Ovary (tissue), 9 donors: ENCODE data around the gene SKI. TPM values are rescaled to one million over a fixed set of nuclear protein-coding genes. Genes with fewer than 3 reads are reported as not detected.

Experiments used
- DNase-seq, 5 donors: peaks; one replicate each; pipeline ENCODE4 v3.0.0-alpha.2; 2019 to 2020
- H3K27ac ChIP-seq, 2 donors: fragments of 200-600 bp; one replicate each; pipeline versions ENCODE4 v1.5.1 to v1.8.0; 2019 to 2022
- H3K27me3 ChIP-seq: fragments of 200-600 bp; one replicate; pipeline ENCODE4 v1.8.0; 2022
- H3K36me3 ChIP-seq: fragments of 200-600 bp; sonication (generic); one replicate; pipeline ENCODE4 v1.5.1; 2019
- H3K4me1 ChIP-seq: one replicate; pipeline ENCODE4 v1.8.1; 2013; ENCODE audit warnings: mild to moderate bottlenecking, moderate library complexity; ENCODE audit not compliant: insufficient read depth
- H3K4me3 ChIP-seq: fragments of 200-600 bp; sonication (generic); one replicate; pipeline ENCODE4 v1.5.1; 2017
- H3K9me3 ChIP-seq, 2 donors: fragments of 200-600 bp in 1 of 2; sonication (generic) in 1 of 2; one replicate each; pipeline versions ENCODE4 v1.5.1 to v1.8.1; 2013 to 2019; ENCODE audit warnings: mild to moderate bottlenecking in 1 of 2, moderate library complexity in 1 of 2
- EP300 ChIP-seq: sonication (generic); formaldehyde crosslinking; IDR thresholded peaks from one replicate; pipeline ENCODE4 v1.6.1; 2017; ENCODE audit warnings: antibody characterized with exemption
- POLR2A ChIP-seq: fragments of 450-650 bp; IDR thresholded peaks from one replicate; pipeline ENCODE4 v1.6.1; 2017; ENCODE audit warnings: antibody characterized with exemption, mild to moderate bottlenecking, moderate library complexity
- WGBS, 3 donors: extraction: QIAGEN DNeasy Blood & Tissue Kit in 1 of 3; methylation state at CpG; one replicate each; pipeline versions ENCODE4 v1.1.5 to v1.1.7; 2013 to 2017; 5-methylcytosine and 5-hydroxymethylcytosine counted together
- intact Hi-C, 4 donors: fragments of 100-400 bp; cut with DNase I; formaldehyde crosslinking; loops; one replicate each; pipeline versions ENCODE4 v1.11.0 to v1.15.1; 2022 to 2023
- polyA plus RNA-seq, 2 donors: library from polyadenylated mRNA; stranded (reverse); fragments of 200-250 nt in 1 of 2; fragments of 350-450 nt in 1 of 2; fragmentation: Illumina TruSeq in 1 of 2; extraction: RNeasy Lipid Tissue Mini Kit (QIAGEN cat#74804) in 1 of 2; gene quantifications; one replicate each; pipeline ENCODE4 v1.2.3, GENCODE V29; 2013 to 2014
- total RNA-seq, 7 donors: library from RNA; depleted of rRNA in 2 of 7; stranded (reverse); fragments of >200 nt in 2 of 7; fragmentation: NEBNext Ultra II Directional in 3 of 7; extraction: Animal tissue kit (Norgen Biotek cat#: 25700) in 3 of 7; gene quantifications; one replicate each; pipeline versions ENCODE4 v1.1.0 to v1.2.4, GENCODE V29; 2016 to 2023
- TF ChIP-seq, protein P1 (sequence below), 3 donors: fragments of 450-650 bp in 2 of 3; fragments of 200-600 bp in 1 of 3; IDR thresholded peaks; one replicate each; pipeline versions ENCODE4 v1.5.1 to v1.8.0; 2016 to 2022; ENCODE audit warnings: antibody characterized with exemption in 3 of 3, mild to moderate bottlenecking in 1 of 3
- donor health status: DM: no; HTN: no; CAD: no; lungs with moderate emphysema.
- donor health status: DM: no; HTN: no; CAD: no.
- donor health status: Bipolar disorder and iron deficiency.
- donor health status: DM: yes; HTN: yes; CAD: no.
- donor health status: DM: no; HTN: no; CAD: no.
- donor health status: DM: yes; HTN: yes; CAD: no.

The SKI gene
- total and polyA plus RNA-seq, 9 donors: 27.8 to 109 (median 79.1) TPM

GRCh38 chr1:2304282-2304681, 76.2 kb downstream of the SKI start:
- TF ChIP-seq, protein P1, sequence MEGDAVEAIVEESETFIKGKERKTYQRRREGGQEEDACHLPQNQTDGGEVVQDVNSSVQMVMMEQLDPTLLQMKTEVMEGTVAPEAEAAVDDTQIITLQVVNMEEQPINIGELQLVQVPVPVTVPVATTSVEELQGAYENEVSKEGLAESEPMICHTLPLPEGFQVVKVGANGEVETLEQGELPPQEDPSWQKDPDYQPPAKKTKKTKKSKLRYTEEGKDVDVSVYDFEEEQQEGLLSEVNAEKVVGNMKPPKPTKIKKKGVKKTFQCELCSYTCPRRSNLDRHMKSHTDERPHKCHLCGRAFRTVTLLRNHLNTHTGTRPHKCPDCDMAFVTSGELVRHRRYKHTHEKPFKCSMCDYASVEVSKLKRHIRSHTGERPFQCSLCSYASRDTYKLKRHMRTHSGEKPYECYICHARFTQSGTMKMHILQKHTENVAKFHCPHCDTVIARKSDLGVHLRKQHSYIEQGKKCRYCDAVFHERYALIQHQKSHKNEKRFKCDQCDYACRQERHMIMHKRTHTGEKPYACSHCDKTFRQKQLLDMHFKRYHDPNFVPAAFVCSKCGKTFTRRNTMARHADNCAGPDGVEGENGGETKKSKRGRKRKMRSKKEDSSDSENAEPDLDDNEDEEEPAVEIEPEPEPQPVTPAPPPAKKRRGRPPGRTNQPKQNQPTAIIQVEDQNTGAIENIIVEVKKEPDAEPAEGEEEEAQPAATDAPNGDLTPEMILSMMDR (IDR thresholded peaks at IDR 0.05): no peak
- TF ChIP-seq POLR2A (no peak), EP300 (no peak)
- no peaks in the 10 kb centered on the region for H3K36me3 ChIP-seq
- peaks cover 11% of the 10 kb centered on the region for H3K4me1 ChIP-seq
- H3K27me3 ChIP-seq: no peaks in the 10 kb centered on the region
- H3K9me3 ChIP-seq: no peaks in the 10 kb centered on the region
- intact Hi-C loops: no loop called here
- H3K27ac ChIP-seq: no peak overlapping the region
- 86 to 92% (median 90%) methylated on average over 22 of the region's 22 CpGs for WGBS, 3 donors
- no peak for DNase-seq
- H3K4me3 ChIP-seq: no peak overlapping the region

DNA sequence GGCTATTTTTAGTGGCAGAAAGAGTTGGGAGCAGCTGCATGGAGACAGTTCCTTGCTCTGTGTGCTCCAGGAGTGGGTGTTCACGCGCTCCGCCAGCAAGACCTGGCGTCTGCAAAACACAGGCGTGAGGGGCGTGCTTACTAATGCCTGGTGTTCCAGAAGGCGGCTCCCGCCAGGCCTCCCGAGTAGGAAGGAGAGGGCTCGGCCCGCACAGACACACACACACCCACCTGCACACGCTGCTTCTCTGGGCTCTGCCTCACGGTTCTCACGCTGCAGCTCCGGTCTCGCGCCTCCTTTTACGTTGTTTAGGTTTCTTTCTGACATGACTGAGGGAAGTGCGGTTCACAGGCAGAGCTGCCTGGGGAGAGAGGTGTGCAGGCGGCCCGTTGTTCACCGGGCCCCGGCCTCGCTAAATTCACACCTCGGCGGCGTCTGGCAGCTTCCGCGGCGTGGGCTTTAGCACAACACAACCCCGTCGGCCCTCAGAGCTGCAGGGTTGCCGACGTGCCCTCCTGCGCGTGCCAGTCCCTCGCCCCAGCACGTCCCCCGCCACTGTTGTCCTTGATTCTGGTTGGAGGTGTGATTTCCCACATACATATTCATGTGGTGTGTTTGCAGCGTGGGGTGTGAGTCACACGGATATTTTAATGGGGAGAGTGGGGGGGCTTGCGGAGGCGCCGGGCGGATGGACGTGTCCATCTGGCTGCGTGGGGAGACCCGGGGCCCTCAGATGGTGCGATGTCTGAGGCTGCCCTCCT, 77.0 kb downstream of the SKI start:
- intact Hi-C loops: loop anchor here in 1 of 4 donors (5.0 kb wide), 1 partner anchor 73 kb away; no protein-coding TSS in a partner anchor

GRCh38 chr1:2306151-2306978, 78.2 kb downstream of the SKI start:
- H3K27ac ChIP-seq: no peak overlapping the region
- H3K36me3 ChIP-seq: no peaks in the 10 kb centered on the region
- H3K9me3 ChIP-seq: no peaks in the 10 kb centered on the region
- intact Hi-C loops: loop anchor here in 1 of 4 donors (5.0 kb wide), 1 partner anchor 74 kb away; no protein-coding TSS in a partner anchor
- H3K27me3 ChIP-seq: no peaks in the 10 kb centered on the region
- DNase-seq: no peak
- TF ChIP-seq, protein P1 (IDR thresholded peaks at IDR 0.05): no peak
- TF ChIP-seq EP300: no peak
- no peak for TF ChIP-seq POLR2A
- H3K4me3 ChIP-seq: no peak overlapping the region
- peaks cover 5% of the 10 kb centered on the region for H3K4me1 ChIP-seq
- 83 to 86% (median 85%) methylated on average over 69 to 81 of the region's 81 CpGs for WGBS, 3 donors

More for the DNA sequence above, 77.0 kb downstream of the SKI start:
- Histone ChIP-seq H3K4me3 (no peak overlapping the region), H3K4me1 (peaks cover 8% of the 10 kb centered on the region), H3K36me3 (no peaks in the 10 kb centered on the region), H3K9me3 (no peaks in the 10 kb centered on the region), H3K27ac (no peak overlapping the region), H3K27me3 (no peaks in the 10 kb centered on the region)
- TF ChIP-seq EP300: no peak
- TF ChIP-seq, protein P1 (IDR thresholded peaks at IDR 0.05): no peak
- TF ChIP-seq POLR2A: no peak
- 74 to 77% (median 76%) methylated on average over 48 to 49 of the region's 49 CpGs for whole genome bisulfite sequencing, 3 donors
- no peak for DNase-seq

DNA sequence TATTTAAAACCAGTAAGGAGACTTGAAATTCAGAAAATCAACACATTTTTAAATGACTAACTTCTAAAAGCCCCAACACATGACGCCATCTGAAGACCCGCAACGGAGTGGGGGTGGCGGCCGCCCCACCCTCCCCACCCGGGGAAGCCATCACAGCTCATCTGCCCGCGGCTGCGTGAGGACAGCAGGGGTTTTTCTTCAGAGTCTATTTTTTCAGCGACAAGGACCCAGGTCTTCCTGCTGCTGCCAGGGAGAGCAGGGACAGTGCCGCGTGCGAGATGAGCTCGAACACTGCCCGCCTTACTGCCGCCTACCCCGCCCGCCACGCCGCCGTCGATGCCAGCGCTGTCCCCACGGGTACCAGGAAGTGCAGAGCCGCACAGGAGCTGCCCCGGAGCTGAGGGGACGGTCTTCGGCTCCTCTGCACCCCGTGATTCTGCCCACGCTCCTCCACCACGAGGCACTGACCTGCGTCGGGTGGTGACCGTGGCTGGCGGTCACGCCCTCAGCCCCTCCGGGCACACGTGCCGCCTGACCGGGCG, 79.0 kb downstream of the SKI start:
- Histone ChIP-seq H3K27ac (no peak overlapping the region), H3K9me3 (no peaks in the 10 kb centered on the region), H3K4me1 (peaks cover 11% of the 10 kb centered on the region), H3K4me3 (no peak overlapping the region), H3K36me3 (no peaks in the 10 kb centered on the region), H3K27me3 (no peaks in the 10 kb centered on the region)
- intact Hi-C loops: loop anchor here in 1 of 4 donors (5.0 kb wide), 1 partner anchor 75 kb away; no protein-coding TSS in a partner anchor
- DNase-seq: no peak
- WGBS, 3 donors: 92% methylated on average over 41 of the region's 41 CpGs
- TF ChIP-seq EP300: no peak
- TF ChIP-seq POLR2A: no peak
- TF ChIP-seq, protein P1 (IDR thresholded peaks at IDR 0.05): no peak
